ENCODE measurements around the gene GFRA1. TPM values are rescaled to one million over a fixed set of nuclear protein-coding genes. Genes with fewer than 3 reads are reported as not detected.

Gene GFRA1
- total and polyA plus RNA-seq, 2 of the 8 experiments (the other 6 are each of a cell fraction or from before 2014, with no cell fraction given): 1.1 to 2.0 TPM

GRCh38 chr10:116255886-116256751 is 16.9 kb downstream of the GFRA1 start:
- no peaks in the 10 kb centered on the region for H3K9me3 ChIP-seq (ENCODE audit: insufficient read depth in 2 of 2, low read depth in 1 of 2, low read length in 1 of 2)
- H2AFZ ChIP-seq (ENCODE audit: low read length): no peak overlapping the region
- H2BK20ac ChIP-seq (ENCODE audit: low read length): no peak overlapping the region
- no peak overlapping the region for H3K56ac ChIP-seq (replicated peaks; ENCODE audit: insufficient read length, low read depth, low read length)
- no peak overlapping the region for H2AK5ac ChIP-seq (ENCODE audit: low read depth, low read length)
- H3K4me3 ChIP-seq (ENCODE audit: extremely low read depth in 1 of 4, insufficient read depth in 2 of 4, low read depth in 3 of 4, low read length in 4 of 4): no peak overlapping the region
- H3K18ac ChIP-seq (ENCODE audit: extremely low read depth, low read length): no peak overlapping the region
- no peaks in the 10 kb centered on the region for H3K79me2 ChIP-seq (ENCODE audit: control insufficient read depth in 1 of 2, insufficient read depth in 2 of 2, low read length in 2 of 2)
- DNase-seq (ENCODE audit: low read depth in 1 of 2, low spot score in 2 of 2) (no peak), FAIRE-seq (no peak)
- H4K91ac ChIP-seq (replicated peaks; ENCODE audit: insufficient read length, low read length): no peak overlapping the region
- no peak overlapping the region for H2BK5ac ChIP-seq (ENCODE audit: low read depth, low read length)
- H3K4ac ChIP-seq (replicated peaks; ENCODE audit: insufficient read length, low read depth, low read length): no peak overlapping the region
- no peak overlapping the region for H3K27ac ChIP-seq (ENCODE audit: low read depth, low read length)
- no peaks in the 10 kb centered on the region for H3K27me3 ChIP-seq (replicated peaks in 1 of 4; ENCODE audit: control insufficient read depth in 3 of 4, extremely low read depth in 1 of 4, insufficient read depth in 3 of 4, low read length in 3 of 4)
- POLR2A ChIA-PET (ENCODE audit: partially characterized antibody): interaction anchor here (1.0 kb wide), 1 partner anchor 8 kb away, joined by 3 read pairs; no protein-coding TSS in a partner anchor
- CTCF ChIA-PET (ENCODE audit: partially characterized antibody): interaction anchor here (2.2 kb wide), 1 partner anchor 16 kb away, joined by 9 read pairs; the partner anchor contains the start of gene GFRA1
- no peak overlapping the region for H4K5ac ChIP-seq (ENCODE audit: insufficient read length, low read depth, low read length)
- no peak overlapping the region for H2BK120ac ChIP-seq (replicated peaks; ENCODE audit: low read depth, low read length)
- no peak overlapping the region for H3K4me2 ChIP-seq (ENCODE audit: insufficient read depth in 1 of 2, low read depth in 2 of 2, low read length in 2 of 2)
- H2BK15ac ChIP-seq (ENCODE audit: low read length): no peak overlapping the region
- no peaks in the 10 kb centered on the region for H4K20me1 ChIP-seq (replicated peaks in 1 of 2; ENCODE audit: control insufficient read depth in 1 of 2, insufficient read depth in 2 of 2, low read length in 2 of 2)
- H3K23ac ChIP-seq (ENCODE audit: insufficient read length): no peak overlapping the region
- H3K23me2 ChIP-seq (ENCODE audit: low read depth, low read length): no peaks in the 10 kb centered on the region
- H3K9ac ChIP-seq (replicated peaks in 1 of 4; ENCODE audit: extremely low read depth in 1 of 4, low read depth in 3 of 4, low read length in 3 of 4): no peak overlapping the region
- no peak overlapping the region for H3K14ac ChIP-seq (ENCODE audit: insufficient read length)
- H4K8ac ChIP-seq (ENCODE audit: extremely low read depth, insufficient read depth, low read length): no peak overlapping the region
- H3K4me1 ChIP-seq (replicated peaks in 1 of 4; ENCODE audit: control insufficient read depth in 3 of 4, insufficient read depth in 4 of 4, low read length in 3 of 4): peaks cover 0 to 11% (median 0%) of the 10 kb centered on the region in 4 experiments; a peak in 3 of 7 replicates
- H3K36me3 ChIP-seq (ENCODE audit: control insufficient read depth in 2 of 4, insufficient read depth in 4 of 4, low read length in 3 of 4): no peaks in the 10 kb centered on the region
- WGBS, 2 experiments (ENCODE audit: extremely low coverage in 1 of 2, insufficient coverage in 1 of 2, insufficient read length in 1 of 2, insufficient replicate concordance in 2 of 2, low coverage in 1 of 2, low lambda C conversion rate in 2 of 2, missing lambda C conversion rate in 1 of 2): 86% methylated on average over 12 of the region's 12 CpGs; no CpG with 5 or more reads in 1 of the 2 experiments
- H3K79me1 ChIP-seq (ENCODE audit: low read depth, low read length): no peaks in the 10 kb centered on the region; the same call in 1 of the 2 replicates
- H2BK12ac ChIP-seq (ENCODE audit: low read depth, low read length): no peak overlapping the region
- no peak for TF ChIP-seq RXRA (IDR thresholded peaks at IDR 0.05; ENCODE audit: insufficient read depth, low read depth, low read length)
- no peak for TF ChIP-seq JUN (IDR thresholded peaks at IDR 0.05; ENCODE audit: low read depth, low read length)
- no peak for TF ChIP-seq CBX5 (IDR thresholded peaks at IDR 0.05; ENCODE audit: low read depth, low read length)
- no peak for TF ChIP-seq RNF2 (IDR thresholded peaks at IDR 0.05; ENCODE audit: borderline replicate concordance, low read depth, low read length, missing control alignments, poor library complexity, severe bottlenecking)
- TF ChIP-seq GABPA (IDR thresholded peaks at IDR 0.05; ENCODE audit: borderline replicate concordance, insufficient read depth, low read length): no peak
- TF ChIP-seq, protein P1, sequence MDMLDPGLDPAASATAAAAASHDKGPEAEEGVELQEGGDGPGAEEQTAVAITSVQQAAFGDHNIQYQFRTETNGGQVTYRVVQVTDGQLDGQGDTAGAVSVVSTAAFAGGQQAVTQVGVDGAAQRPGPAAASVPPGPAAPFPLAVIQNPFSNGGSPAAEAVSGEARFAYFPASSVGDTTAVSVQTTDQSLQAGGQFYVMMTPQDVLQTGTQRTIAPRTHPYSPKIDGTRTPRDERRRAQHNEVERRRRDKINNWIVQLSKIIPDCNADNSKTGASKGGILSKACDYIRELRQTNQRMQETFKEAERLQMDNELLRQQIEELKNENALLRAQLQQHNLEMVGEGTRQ (IDR thresholded peaks at IDR 0.05; ENCODE audit: low read length): no peak
- no peak for TF ChIP-seq TCF12 (IDR thresholded peaks at IDR 0.05; ENCODE audit: low read depth, low read length)
- no peak for TF ChIP-seq ATF2 (IDR thresholded peaks at IDR 0.05; ENCODE audit: low read length)
